Psoas muscle (tissue), 8 donors: Measurements from ENCODE around the gene SSBP2. TPM values are rescaled to one million over a fixed set of nuclear protein-coding genes. Genes with fewer than 3 reads are reported as not detected.

Experiments
- ATAC-seq, 4 donors: fragments of 200-7000 bp; cut with Tn5 transposase; one replicate each; pipeline ENCODE4 v1.9.1; 2020; ENCODE audit warnings: moderate library complexity in 3 of 4, mild to moderate bottlenecking in 2 of 4
- DNase-seq, 2 donors: peaks; one replicate each; pipeline ENCODE4 v3.0.0-alpha.2; 2020
- H3K27ac ChIP-seq: fragments of 200-600 bp; one replicate; pipeline ENCODE4 v1.8.0; 2022
- H3K27me3 ChIP-seq, 3 donors: fragments of 200-600 bp in 1 of 3; one replicate each; pipeline versions ENCODE4 v1.6.1 to v1.8.0; 2013 to 2022; ENCODE audit warnings: low read length in 2 of 3, mild to moderate bottlenecking in 2 of 3, moderate library complexity in 1 of 3; ENCODE audit not compliant: insufficient read depth in 3 of 3
- H3K36me3 ChIP-seq, 2 donors: fragments of 200-600 bp in 1 of 2; one replicate each; pipeline versions ENCODE4 v1.6.1 to v1.8.0; 2013 to 2022; ENCODE audit warnings: low read depth in 1 of 2, mild to moderate bottlenecking in 1 of 2, moderate library complexity in 1 of 2; ENCODE audit not compliant: insufficient read depth in 1 of 2
- H3K4me1 ChIP-seq: fragments of 200-600 bp; one replicate; pipeline ENCODE4 v1.8.0; 2022
- H3K4me3 ChIP-seq: fragments of 200-600 bp; one replicate; pipeline ENCODE4 v1.8.0; 2022; ENCODE audit warnings: mild to moderate bottlenecking
- H3K9me3 ChIP-seq: fragments of 200-600 bp; one replicate; pipeline ENCODE4 v1.8.0; 2022
- CTCF ChIP-seq: fragments of 200-600 bp; IDR thresholded peaks from one replicate; pipeline ENCODE4 v1.8.0; 2022; ENCODE audit warnings: antibody characterized with exemption
- WGBS, 3 donors: extraction: QIAGEN DNeasy Blood & Tissue Kit; methylation state at CpG; one replicate each; pipeline versions ENCODE4 v1.1.6 to v1.1.7; 2013; 5-methylcytosine and 5-hydroxymethylcytosine counted together
- intact Hi-C, 2 donors: fragments of 100-400 bp; cut with DNase I; formaldehyde crosslinking; loops; one replicate each; pipeline versions ENCODE4 v1.11.0 to v1.14.2; 2022
- polyA plus RNA-seq, 3 donors: library from polyadenylated mRNA; stranded (reverse); fragments of 200-250 nt; gene quantifications; one replicate each; pipeline ENCODE4 v1.2.3, GENCODE V29; 2013
- total RNA-seq, 4 donors: library from RNA; stranded (reverse); fragmentation: NEBNext Ultra II Directional in 2 of 4; extraction: Animal tissue kit (Norgen Biotek cat#: 25700) in 2 of 4; gene quantifications; one replicate each; pipeline versions ENCODE4 v1.2.1 to v1.2.4, GENCODE V29; 2021 to 2023
- donor health status: healthy with polysubstance abuse.
- donor health status: DM: no; HTN: no; CAD: no; lungs with moderate emphysema.
- donor health status: Bipolar disorder and iron deficiency.
- donor health status: healthy.
- donor health status: DM: yes; HTN: yes; CAD: no.
- donor health status: DM: no; HTN: no; CAD: no.
- donor health status: DM: no; HTN: no; CAD: no.
- donor health status: DM: yes; HTN: yes; CAD: no.

Gene SSBP2
- total and polyA plus RNA-seq, 7 donors, result 18.2 to 42.6 (median 25.3) TPM

GRCh38 chr5:81773574-81773973 is 22.7 kb upstream of the SSBP2 start:
- H3K4me1 ChIP-seq, result peaks cover 13% of the 10 kb centered on the region
- DNase-seq (no peak), ATAC-seq (peak; percentile 42 to 73 (median 62))
- intact Hi-C loops, result no loop called here
- 62 to 67% (median 63%) methylated on average over 7 of the region's 7 CpGs for WGBS, 3 donors
- no peaks in the 10 kb centered on the region for H3K36me3 ChIP-seq
- no peaks in the 10 kb centered on the region for H3K9me3 ChIP-seq
- H3K27ac ChIP-seq, result peak overlapping the region; percentile 48
- H3K27me3 ChIP-seq, result no peaks in the 10 kb centered on the region
- no peak overlapping the region for H3K4me3 ChIP-seq
- TF ChIP-seq CTCF, result no peak

- intact Hi-C loops, result no loop called here
- no peak for ATAC-seq
- TF ChIP-seq CTCF, result no peak
- Histone ChIP-seq H3K36me3 (no peaks in the 10 kb centered on the region), H3K4me3 (no peak overlapping the region), H3K9me3 (no peaks in the 10 kb centered on the region), H3K27me3 (no peaks in the 10 kb centered on the region), H3K27ac (peak overlapping the region; percentile 48), H3K4me1 (peaks cover 11% of the 10 kb centered on the region)
- no peak for DNase-seq
- 87 to 98% (median 96%) methylated on average over 3 of the region's 3 CpGs for WGBS, 3 donors
These were observed 22.3 kb upstream of the SSBP2 start for GRCh38 chr5:81773161-81773560.

GRCh38 chr5:81772488-81772887 is 21.6 kb upstream of the SSBP2 start:
- H3K27ac ChIP-seq, result no peak overlapping the region
- WGBS, 3 donors, result 90 to 96% (median 92%) methylated on average over 5 of the region's 5 CpGs
- ATAC-seq, result no peak

GRCh38 chr5:81768935-81769452 is 18.1 kb upstream of the SSBP2 start:
- H3K27ac ChIP-seq, result no peak overlapping the region
- H3K27me3 ChIP-seq, result no peaks in the 10 kb centered on the region
- intact Hi-C loops, result no loop called here
- no peaks in the 10 kb centered on the region for H3K9me3 ChIP-seq
- peaks cover 9% of the 10 kb centered on the region for H3K4me1 ChIP-seq
- ATAC-seq (no peak), DNase-seq (no peak)
- no peak overlapping the region for H3K4me3 ChIP-seq
- WGBS, 3 donors, result 58 to 84% (median 60%) methylated on average over 2 of the region's 2 CpGs
- H3K36me3 ChIP-seq, result no peaks in the 10 kb centered on the region
- no peak for TF ChIP-seq CTCF

More at GRCh38 chr5:81772488-81772887, 21.6 kb upstream of the SSBP2 start:
- Histone ChIP-seq H3K9me3 (no peaks in the 10 kb centered on the region), H3K4me3 (no peak overlapping the region), H3K36me3 (no peaks in the 10 kb centered on the region), H3K4me1 (peaks cover 11% of the 10 kb centered on the region), H3K27me3 (no peaks in the 10 kb centered on the region)
- intact Hi-C loops, result no loop called here
- DNase-seq, result no peak
- TF ChIP-seq CTCF, result no peak

- H3K4me3 ChIP-seq, result no peak overlapping the region
- H3K27me3 ChIP-seq, result no peaks in the 10 kb centered on the region
- H3K9me3 ChIP-seq, result no peaks in the 10 kb centered on the region
- no peak for ATAC-seq
- intact Hi-C loops, result no loop called here
- TF ChIP-seq CTCF, result no peak
- H3K4me1 ChIP-seq, result no peaks in the 10 kb centered on the region
- no peaks in the 10 kb centered on the region for H3K36me3 ChIP-seq
- WGBS, 3 donors, result 85 to 87% (median 86%) methylated on average over 2 of the region's 2 CpGs
- no peak overlapping the region for H3K27ac ChIP-seq
- no peak for DNase-seq
These were observed 17.0 kb upstream of the SSBP2 start for GRCh38 chr5:81767938-81768337.
